GM19025 (cell line): ENCODE data around the gene FMN2.
"Not testable (repeated sequence)": the region's sequence is repeated elsewhere in the genome, so short reads cannot be mapped to it uniquely, and the experiment has no call there.

Experiments
- ATAC-seq: cut with Tn5 transposase; IDR thresholded peaks from one replicate; pipeline ENCODE4 v1.9.1; 2021; ENCODE audit warnings: mild to moderate bottlenecking, low read depth, moderate library complexity; ENCODE audit not compliant: unreplicated experiment

FMN2 gene

GRCh38 chr1:240134596-240134995 is 42.9 kb downstream of the FMN2 start:
- no peak for ATAC-seq

GRCh38 chr1:240136402-240136801 is 44.7 kb downstream of the FMN2 start:
- no peak for ATAC-seq

DNA sequence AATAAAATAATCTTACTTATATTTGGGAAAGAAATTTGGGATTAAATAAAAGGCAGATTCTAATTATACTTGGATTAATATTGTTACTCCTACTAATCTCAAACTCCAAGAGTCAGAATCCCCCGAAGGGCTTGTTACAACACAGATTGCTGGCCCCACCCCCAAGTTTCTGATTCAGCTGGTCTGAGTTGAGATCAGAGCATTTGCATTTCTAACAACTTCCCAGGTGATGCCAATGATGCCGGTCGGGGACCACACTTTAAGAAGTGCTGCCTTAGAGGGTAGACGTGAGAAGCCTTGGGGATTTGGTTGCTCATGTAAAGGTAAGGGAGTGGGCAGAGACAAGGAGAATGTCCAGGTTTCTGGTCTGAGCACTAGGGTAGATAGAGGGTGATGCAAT is 47.2 kb downstream of the FMN2 start:
- no peak for ATAC-seq

DNA sequence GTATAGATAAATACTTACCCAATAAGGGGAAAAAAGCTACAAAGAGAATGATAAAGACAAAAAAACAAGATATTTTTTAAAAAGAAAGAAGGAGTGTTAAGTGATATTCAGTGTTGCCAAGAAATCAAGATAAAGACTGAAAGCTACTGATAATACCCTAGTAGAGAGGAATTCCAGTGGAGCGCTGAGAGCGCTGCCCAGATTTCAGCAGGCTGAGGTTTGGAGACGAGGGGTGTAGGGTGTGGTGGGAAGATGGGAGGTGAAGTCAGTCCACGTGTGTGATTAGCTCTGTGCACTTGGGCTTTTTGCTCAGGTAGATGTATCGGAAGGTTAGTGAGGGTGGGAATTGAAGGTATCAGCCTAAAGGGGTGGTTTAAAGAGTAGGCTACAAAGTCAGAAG is 47.8 kb downstream of the FMN2 start:
- no peak for ATAC-seq

- no peak for ATAC-seq
Measured at GRCh38 chr1:240145120-240145519, 53.4 kb downstream of the FMN2 start.

GRCh38 chr1:240148333-240148732 is 56.6 kb downstream of the FMN2 start:
- ATAC-seq: no peak

GRCh38 chr1:240149484-240150094 is 57.9 kb downstream of the FMN2 start:
- no peak for ATAC-seq

DNA sequence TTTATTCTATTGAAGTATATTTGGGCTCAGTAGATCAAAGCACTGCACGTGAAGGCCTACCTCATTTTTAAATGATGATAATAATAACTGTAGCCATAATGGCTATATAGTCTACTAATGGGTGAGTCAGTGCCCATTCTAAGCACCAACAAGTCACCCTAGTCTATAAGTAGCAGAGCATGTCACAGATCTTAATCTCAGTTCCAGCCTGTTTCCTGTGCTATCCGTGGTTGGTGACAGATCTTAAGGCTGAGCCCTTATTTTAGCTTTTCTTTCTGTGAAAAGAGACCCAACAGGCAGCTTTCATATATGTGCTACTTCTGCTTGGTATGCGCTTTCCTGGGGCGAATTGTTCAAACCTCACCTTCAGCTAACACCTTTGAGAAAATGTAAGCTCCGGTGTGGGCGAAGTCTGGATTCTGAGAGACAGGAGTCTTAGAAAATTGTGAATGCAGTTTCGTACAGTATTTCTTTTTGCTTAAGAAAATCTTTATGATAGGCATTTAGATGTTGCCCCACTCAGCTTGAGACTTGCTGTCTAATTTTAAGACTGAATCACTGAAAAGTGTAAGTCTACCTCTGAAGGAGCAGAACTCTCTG is 59.6 kb downstream of the FMN2 start:
- ATAC-seq: no peak

DNA sequence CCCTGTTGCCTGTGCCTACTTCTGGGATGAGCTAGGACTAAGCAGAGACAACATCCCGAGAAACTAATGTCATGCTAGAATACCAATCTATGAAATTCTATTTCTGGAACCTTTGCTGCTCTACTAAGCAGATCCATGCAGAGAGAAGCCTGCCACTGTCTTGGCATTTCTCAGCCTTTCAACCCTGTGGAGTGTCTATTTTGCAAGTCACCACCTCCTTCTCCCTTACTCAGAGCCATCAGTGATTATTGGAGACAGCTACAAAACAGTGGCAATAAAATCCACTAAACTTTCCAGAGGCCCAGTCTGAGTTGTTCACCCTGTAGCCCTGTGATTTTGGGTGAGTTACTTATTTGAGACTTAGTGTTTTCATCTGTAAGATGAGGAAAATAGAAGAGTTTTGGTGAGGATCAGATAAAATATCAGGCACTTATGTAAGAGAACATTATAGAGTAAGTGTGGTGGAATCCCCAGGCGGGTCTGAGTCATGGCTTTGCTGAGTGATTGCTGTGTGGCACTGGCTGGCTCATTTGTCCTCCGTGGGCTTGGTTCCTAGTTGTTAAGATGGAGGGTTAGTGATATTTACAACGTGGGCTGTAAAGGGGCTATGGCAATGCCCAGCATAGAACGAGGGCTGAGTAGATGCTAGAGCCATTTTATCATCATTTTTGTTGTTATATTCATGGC is 61.1 kb downstream of the FMN2 start:
- ATAC-seq: no peak

DNA sequence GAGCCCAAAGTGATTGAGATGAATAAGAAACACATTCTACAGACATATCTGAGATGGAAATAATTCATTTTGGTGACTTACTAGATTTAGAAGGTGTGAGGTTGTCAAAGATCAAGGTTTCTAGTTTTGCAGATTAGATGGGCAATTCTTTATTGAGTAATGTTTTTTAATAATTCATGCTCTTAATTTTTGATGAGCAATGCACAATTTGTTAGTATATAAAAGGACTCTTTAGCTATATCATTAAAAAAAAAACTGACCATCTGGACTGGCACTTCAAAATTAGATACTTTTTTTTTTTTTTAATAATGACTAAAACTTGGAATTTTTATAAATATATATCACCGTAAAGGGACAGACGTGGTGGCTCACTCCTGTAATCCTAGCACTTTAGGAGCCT is 63.9 kb downstream of the FMN2 start:
- ATAC-seq: no peak

GRCh38 chr1:240164742-240165141 is 73.1 kb downstream of the FMN2 start:
- ATAC-seq: no peak

- ATAC-seq: no peak
Measured at GRCh38 chr1:240169188-240169587, 77.5 kb downstream of the FMN2 start.

DNA sequence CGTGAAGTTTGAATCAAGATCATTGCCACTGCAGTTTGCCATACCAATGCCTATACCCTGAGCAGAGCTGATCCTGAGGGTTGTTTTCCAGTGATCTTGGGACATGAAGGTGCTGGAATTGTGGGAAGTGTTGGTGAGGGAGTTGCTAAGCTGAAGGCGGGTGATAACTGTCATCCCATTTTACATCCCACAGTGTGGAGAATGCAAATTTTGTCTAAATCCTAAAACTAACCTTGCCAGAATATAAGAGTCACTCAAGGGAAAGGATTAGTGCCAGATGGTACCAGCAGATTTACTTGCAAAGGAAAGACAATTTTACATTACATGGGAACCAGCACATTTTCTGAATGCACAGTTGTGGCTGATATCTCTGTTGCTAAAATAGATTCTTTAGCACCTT is 78.6 kb downstream of the FMN2 start:
- no peak for ATAC-seq

GRCh38 chr1:240170806-240171205 is 79.1 kb downstream of the FMN2 start:
- ATAC-seq: no peak

DNA sequence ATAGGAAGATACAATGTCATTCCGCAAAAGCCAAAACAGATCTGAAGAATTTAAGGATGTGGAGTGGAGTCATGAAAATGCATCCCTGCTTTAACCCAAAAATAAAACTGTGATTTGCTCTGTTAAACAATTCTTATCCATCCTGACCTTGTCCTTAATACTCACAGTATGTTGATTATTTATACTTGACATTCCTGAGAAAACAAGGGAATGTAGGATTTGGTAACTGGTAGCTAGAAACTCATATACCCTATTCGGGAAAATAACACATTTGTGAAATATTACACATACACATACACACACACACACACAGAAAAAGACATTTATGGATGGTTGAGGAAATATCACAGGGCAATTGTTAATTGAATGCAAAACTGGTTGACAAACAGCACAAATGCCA is 80.2 kb downstream of the FMN2 start:
- no peak for ATAC-seq

GRCh38 chr1:240173836-240174235 is 82.2 kb downstream of the FMN2 start:
- ATAC-seq: no peak

DNA sequence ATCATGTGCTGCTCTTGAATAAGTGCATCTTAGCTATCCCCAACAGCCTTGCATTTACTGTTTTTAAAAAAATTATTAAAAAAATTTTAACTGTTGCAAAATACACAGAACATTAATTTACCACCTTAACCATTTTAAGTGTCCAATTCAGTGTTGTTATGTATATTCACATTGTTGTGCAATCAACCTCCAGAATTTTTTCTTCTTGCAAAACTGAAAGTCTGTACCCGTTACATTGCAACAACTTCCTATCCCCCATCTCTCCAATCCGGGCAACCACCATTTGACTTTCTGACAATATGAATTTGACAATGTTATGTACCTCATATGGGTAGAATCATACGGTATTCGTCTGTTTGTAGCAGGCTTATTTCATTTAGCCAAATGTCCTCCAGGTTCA is 83.1 kb downstream of the FMN2 start:
- no peak for ATAC-seq

- no peak for ATAC-seq
Measured at GRCh38 chr1:240178366-240178765, 86.7 kb downstream of the FMN2 start.

GRCh38 chr1:240184682-240185081 is 93.0 kb downstream of the FMN2 start:
- not testable (repeated sequence) for ATAC-seq

GRCh38 chr1:240188139-240188538 is 96.5 kb downstream of the FMN2 start:
- ATAC-seq: no peak

DNA sequence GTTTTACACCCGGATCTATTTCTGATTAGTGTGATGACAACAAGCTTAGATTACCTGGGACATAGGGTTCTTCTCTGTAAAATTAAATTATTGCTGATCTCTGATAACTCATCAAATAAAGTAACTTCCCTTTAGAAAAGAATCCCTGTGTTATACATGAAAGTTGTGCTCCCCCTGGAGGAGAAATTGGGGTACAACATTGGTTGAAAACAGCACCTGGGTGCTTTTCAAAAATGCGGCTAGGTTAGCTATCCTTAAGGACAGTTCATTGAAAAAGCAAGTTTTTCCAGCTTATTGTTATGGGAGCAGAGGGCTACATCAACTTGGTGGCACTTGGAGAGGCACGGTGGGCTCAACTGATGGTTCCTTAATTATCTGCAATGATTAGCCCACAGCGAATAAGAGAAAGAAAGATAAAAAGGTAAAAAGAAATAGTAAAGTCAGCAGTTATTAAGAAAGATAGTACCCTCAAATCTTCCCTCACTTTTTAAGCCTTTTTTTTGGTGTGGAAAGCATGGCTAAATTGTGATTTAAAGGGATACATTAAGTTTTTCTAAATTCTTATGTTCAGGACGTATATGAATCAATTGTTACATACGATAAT is 97.8 kb downstream of the FMN2 start:
- no peak for ATAC-seq
